ENCODE results near the gene RAB6D. TPM values are rescaled to one million over a fixed set of nuclear protein-coding genes. Genes with fewer than 3 reads are reported as not detected.
"Not testable (repeated sequence)": the region's sequence is repeated elsewhere in the genome, so short reads cannot be mapped to it uniquely, and the experiment has no call there.

RAB6D gene
- polyA plus RNA-seq, 4 donors: 0.22 to 0.63 (median 0.37) TPM; not detected in 1

DNA sequence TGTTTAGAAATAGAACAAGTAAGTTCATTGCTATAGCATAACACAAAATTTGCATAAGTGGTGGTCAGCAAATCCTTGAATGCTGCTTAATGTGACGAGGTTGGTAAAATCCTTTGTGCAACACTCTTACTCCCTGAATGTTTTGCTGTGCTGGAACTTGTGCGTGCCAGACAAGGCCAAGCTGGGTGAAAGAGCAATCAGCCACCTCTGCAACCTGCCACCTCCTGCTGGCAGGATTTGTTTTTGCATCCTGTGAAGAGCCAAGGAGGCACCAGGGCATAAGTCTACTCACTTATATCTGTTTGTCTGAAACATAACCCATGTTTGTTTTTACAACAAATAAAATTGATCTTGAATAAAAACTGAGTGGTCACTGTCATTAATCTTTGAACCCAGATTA is 53.0 kb downstream of the RAB6D start:
- H3K4me1 ChIP-seq (ENCODE audit: control insufficient read depth in 3 of 3, insufficient read depth in 2 of 3, low read depth in 1 of 3, low read length in 2 of 3); H3K9me3 ChIP-seq (ENCODE audit: control insufficient read depth in 2 of 2, insufficient read depth in 1 of 2, low read depth in 1 of 2, low read length in 1 of 2); H3K27ac ChIP-seq (ENCODE audit: low read depth in 1 of 3, low read length in 2 of 3); H3K4me3 ChIP-seq (ENCODE audit: low read depth in 1 of 3, low read length in 3 of 3); H3K27me3 ChIP-seq (ENCODE audit: control insufficient read depth in 3 of 3, insufficient read depth in 3 of 3, low read length in 3 of 3); H3K36me3 ChIP-seq (ENCODE audit: control insufficient read depth in 3 of 3, insufficient read depth in 2 of 3, low read depth in 1 of 3, low read length in 3 of 3); FAIRE-seq: not testable (repeated sequence)
- DNase-seq: peak in 1 of 2 donors; percentile 2
- 72 to 85% (median 76%) methylated on average over 2 of the region's 2 CpGs for WGBS, 3 donors

Other genes starting within 250 kb of the RAB6D start
- gene POTEE, start 154.6 kb downstream of the RAB6D start, polyA plus RNA-seq: under 1 TPM in 1 of 4 donors, not detected in 3; 0.01 TPM
- 1 to 10 TPM in 2 of 4 donors, under 1 TPM in 2; 0.04 to 6.8 (median 2.1) TPM for gene TUBA3D, start 112.0 kb upstream of the RAB6D start, polyA plus RNA-seq
- 100 to 1,000 TPM in 3 of 4 donors, 10 to 100 TPM in 1; 67.4 to 176 (median 161) TPM for gene MZT2A, start 128.2 kb upstream of the RAB6D start, polyA plus RNA-seq
- 1 to 10 TPM in 2 of 4 donors, under 1 TPM in 1, not detected in 1; 0.89 to 1.9 (median 1.6) TPM for gene CCDC74A, start 163.7 kb upstream of the RAB6D start, polyA plus RNA-seq